Uterus (tissue), 4 donors: ENCODE data around the gene CRACDL. TPM values are rescaled to one million over a fixed set of nuclear protein-coding genes. Genes with fewer than 3 reads are reported as not detected.

ENCODE experiments used
- DNase-seq, 2 donors: peaks; one replicate each; pipeline ENCODE4 v3.0.0-alpha.2; 2019 to 2020
- H3K27ac ChIP-seq, 2 donors: fragments of 200-600 bp; sonication (generic); 1 replicate in 1 of 2; 2 replicates in 1 of 2; pipeline ENCODE4 v1.5.1; 2016 to 2018
- H3K27me3 ChIP-seq, 2 donors: fragments of 200-600 bp; sonication (generic); one replicate each; pipeline ENCODE4 v1.5.1; 2018 to 2019; ENCODE audit warnings: control low read depth in 1 of 2
- H3K36me3 ChIP-seq, 2 donors: fragments of 200-600 bp; sonication (generic); one replicate each; pipeline ENCODE4 v1.5.1; 2019; ENCODE audit warnings: control low read depth in 1 of 2
- H3K4me1 ChIP-seq, 2 donors: fragments of 200-600 bp; sonication (generic); one replicate each; pipeline ENCODE4 v1.5.1; 2018 to 2019; ENCODE audit warnings: control low read depth in 1 of 2
- H3K4me3 ChIP-seq, 2 donors: fragments of 200-600 bp; sonication (generic); 1 replicate in 1 of 2; 2 replicates in 1 of 2; pipeline ENCODE4 v1.5.1; 2018 to 2019; ENCODE audit warnings: mild to moderate bottlenecking in 1 of 2
- H3K9me3 ChIP-seq, 2 donors: fragments of 200-600 bp; sonication (generic); one replicate each; pipeline ENCODE4 v1.5.1; 2019; ENCODE audit warnings: control low read depth in 1 of 2
- POLR2A ChIP-seq, 2 donors: fragments of 450-650 bp; IDR thresholded peaks; one replicate each; pipeline ENCODE4 v1.6.1; 2016; ENCODE audit warnings: antibody characterized with exemption in 2 of 2, mild to moderate bottlenecking in 1 of 2, moderate library complexity in 1 of 2
- intact Hi-C: fragments of 100-400 bp; cut with DNase I; formaldehyde crosslinking; loops from one replicate; pipeline ENCODE4 v1.15.1; 2023; ENCODE audit warnings: low total_unique reads
- total RNA-seq, 4 donors: library from RNA; depleted of rRNA in 3 of 4; stranded (reverse); fragments of >200 nt in 3 of 4; gene quantifications; one replicate each; pipeline versions ENCODE4 v1.1.0 to v1.2.4, GENCODE V29; 2014 to 2023
- TF ChIP-seq, protein P1 (sequence below), 4 experiments: fragments of 200-600 bp in 2 of 4; fragments of 450-650 bp in 2 of 4; sonication (generic) in 2 of 4; IDR thresholded peaks; one replicate each; pipeline ENCODE4 v1.5.1; 2016 to 2019; ENCODE audit warnings: antibody characterized with exemption in 4 of 4, mild to moderate bottlenecking in 2 of 4, moderate library complexity in 1 of 4
- donor health status: DM: yes; HTN: yes; CAD: no.

Gene CRACDL
- total RNA-seq, 4 donors from 2014 or later, result 1.5 to 14.6 (median 6.1) TPM

DNA sequence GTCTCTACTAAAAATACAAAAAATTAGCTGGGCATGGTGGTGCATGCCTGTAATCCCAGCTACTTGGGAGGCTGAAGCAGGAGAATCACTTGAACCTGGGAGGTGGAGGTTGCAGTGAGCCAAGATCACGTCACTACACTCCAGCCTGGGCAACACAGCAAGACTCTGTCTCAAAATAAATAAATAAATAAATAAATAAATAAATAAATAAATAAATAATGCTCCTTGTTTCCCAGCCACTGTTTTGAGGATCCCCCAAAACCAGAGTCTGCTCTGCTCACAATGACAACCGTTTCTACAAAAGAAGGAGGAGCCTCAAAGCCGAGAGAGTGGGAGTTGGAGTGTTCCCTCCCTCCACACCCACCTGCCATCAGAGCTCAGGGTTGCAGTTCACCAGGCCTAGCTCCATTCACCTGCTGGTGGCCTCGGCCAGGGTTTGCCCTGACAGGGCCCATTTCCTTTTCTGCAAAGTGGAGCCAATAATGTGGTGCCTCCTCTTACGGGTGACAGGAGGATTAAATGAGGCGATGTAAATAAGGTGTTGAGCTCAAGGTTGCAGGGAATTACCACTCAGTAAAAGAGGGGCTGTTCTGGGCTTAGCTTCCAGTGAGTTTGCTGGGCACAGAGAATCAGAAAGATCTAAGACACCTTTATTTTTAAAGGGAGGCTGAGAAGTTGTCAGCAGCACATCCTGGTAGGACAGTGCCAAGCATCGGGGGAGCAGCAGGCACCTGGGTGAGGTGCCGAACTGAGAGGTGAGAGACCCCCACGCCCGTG, 25.5 kb downstream of the CRACDL start:
- no peak for TF ChIP-seq POLR2A (IDR thresholded peaks at IDR 0.05)
- TF ChIP-seq, protein P1, sequence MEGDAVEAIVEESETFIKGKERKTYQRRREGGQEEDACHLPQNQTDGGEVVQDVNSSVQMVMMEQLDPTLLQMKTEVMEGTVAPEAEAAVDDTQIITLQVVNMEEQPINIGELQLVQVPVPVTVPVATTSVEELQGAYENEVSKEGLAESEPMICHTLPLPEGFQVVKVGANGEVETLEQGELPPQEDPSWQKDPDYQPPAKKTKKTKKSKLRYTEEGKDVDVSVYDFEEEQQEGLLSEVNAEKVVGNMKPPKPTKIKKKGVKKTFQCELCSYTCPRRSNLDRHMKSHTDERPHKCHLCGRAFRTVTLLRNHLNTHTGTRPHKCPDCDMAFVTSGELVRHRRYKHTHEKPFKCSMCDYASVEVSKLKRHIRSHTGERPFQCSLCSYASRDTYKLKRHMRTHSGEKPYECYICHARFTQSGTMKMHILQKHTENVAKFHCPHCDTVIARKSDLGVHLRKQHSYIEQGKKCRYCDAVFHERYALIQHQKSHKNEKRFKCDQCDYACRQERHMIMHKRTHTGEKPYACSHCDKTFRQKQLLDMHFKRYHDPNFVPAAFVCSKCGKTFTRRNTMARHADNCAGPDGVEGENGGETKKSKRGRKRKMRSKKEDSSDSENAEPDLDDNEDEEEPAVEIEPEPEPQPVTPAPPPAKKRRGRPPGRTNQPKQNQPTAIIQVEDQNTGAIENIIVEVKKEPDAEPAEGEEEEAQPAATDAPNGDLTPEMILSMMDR (IDR thresholded peaks at IDR 0.05), result no peak
- H3K27ac ChIP-seq, result no peak overlapping the region

DNA sequence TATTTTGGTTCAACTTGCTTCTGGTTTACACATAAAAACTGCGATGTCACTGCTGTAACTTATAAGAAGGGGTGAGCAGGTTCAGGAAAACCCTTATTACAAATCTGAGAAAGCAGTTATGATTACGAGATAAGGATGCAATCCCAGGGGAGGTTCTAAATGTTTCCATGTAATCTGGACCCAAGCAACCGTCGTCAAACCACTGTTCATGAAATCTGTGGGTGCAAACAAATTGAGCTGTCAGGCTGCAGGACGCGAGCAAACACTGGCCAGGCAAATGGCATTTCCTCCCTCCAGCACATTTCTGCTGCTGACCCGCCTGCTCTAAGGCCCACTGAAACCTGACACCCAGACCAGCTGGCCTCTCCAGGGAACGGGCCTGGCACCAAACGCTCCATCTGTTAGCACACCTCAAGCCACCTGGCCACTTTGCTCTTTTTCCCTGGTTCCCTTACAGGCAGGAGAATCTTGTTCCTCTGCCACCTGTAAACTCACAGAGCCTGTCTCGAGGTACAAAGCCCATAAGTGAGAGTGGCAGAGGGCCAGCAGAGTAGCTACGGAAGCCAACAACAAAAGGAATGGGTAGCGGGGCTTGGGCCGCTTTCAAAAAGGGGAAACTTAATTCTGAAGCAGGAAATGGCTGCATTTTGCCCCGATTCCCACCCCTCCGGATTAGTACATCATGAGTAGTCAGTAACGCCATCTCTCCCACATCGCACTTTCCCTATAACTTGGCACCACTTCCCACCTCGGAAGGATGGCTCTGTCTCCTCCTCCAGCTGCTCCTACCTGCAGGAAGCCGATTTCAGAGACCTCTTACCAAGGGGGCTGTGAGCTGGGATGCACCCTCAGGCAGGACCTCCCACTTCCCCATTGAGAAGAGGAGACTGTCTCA, 26.5 kb downstream of the CRACDL start:
- no peak for DNase-seq
- Histone ChIP-seq H3K4me3 (no peak overlapping the region), H3K27ac (no peak overlapping the region), H3K9me3 (no peaks in the 10 kb centered on the region), H3K36me3 (no peaks in the 10 kb centered on the region), H3K27me3 (no peaks in the 10 kb centered on the region), H3K4me1 (no peaks in the 10 kb centered on the region)
- no peak for TF ChIP-seq POLR2A (IDR thresholded peaks at IDR 0.05)
- TF ChIP-seq, protein P1 (IDR thresholded peaks at IDR 0.05), result no peak
- intact Hi-C loops, result no loop called here

More for the DNA sequence above, 25.5 kb downstream of the CRACDL start:
- H3K27me3 ChIP-seq, result no peaks in the 10 kb centered on the region
- no peaks in the 10 kb centered on the region for H3K4me1 ChIP-seq
- no peaks in the 10 kb centered on the region for H3K9me3 ChIP-seq
- H3K4me3 ChIP-seq, result no peak overlapping the region
- intact Hi-C loops, result no loop called here
- DNase-seq, result no peak
- H3K36me3 ChIP-seq, result no peaks in the 10 kb centered on the region

DNA sequence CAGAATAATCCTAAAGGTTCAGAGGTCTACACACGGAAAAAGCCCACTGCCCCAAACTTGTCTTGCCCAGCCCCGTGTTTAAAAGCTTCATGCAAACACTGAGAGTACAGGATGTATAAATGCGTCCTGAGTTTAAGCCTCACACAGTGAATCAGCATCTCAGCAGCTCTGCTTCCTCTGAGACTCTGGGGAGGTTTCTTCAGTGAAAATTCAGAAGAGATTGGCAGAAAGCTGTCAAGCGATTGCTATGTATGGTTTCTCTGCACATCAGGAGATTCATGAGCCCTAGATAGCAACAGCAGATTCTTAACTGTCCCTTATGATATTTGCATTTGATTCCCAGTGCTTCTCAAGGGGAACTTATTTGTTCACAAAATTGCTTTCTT, 27.1 kb downstream of the CRACDL start:
- TF ChIP-seq POLR2A (IDR thresholded peaks at IDR 0.05), result no peak
- TF ChIP-seq, protein P1 (IDR thresholded peaks at IDR 0.05), result no peak
- no peaks in the 10 kb centered on the region for H3K27me3 ChIP-seq
- no peaks in the 10 kb centered on the region for H3K9me3 ChIP-seq
- intact Hi-C loops, result no loop called here
- H3K4me1 ChIP-seq, result no peaks in the 10 kb centered on the region
- H3K36me3 ChIP-seq, result no peaks in the 10 kb centered on the region
- no peak overlapping the region for H3K27ac ChIP-seq
- H3K4me3 ChIP-seq, result no peak overlapping the region
- DNase-seq, result no peak

DNA sequence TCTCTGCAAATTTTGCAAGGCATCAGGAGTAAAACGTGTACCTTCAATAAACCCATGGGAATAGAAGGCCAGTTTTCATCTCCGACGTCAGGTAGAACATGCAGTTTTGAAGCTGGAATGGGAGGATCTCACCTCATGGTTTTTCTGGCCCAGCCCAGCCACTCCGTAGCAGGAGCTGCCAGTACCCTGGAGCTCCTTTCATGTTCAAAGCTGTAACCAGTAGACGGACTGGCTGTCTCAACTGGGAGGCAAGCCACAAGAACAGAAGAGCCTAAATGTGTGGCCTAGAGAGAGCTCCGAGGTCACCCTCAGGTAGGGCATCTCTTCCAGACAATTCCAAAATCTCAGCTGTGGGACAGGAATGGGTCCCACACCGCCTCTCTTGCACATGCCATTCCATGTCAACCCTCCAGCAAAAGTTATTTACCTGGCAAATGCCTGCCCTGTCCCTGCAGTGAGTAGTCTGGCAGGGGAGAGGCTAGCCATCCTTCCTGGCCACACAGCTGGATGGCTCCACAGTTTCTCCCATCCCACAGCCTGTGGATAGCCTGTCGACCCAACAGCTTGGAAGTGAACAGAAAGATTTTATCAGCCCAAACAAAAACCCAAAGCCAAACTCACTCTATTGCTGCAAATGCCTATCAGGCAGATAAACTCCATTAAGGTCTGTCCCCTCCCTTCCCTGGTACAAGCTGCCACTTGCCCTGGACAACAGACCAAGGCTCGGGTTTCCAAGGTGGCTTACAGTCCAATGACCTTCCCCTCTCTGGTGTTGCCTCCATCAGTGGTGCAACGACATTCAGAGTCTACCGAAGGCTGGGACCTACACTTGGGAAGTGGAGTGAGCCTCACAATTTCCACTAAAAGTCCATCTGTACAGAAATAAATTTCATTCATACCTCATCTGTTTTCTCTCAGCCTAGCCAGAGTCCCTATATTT, 27.8 kb downstream of the CRACDL start:
- no peaks in the 10 kb centered on the region for H3K27me3 ChIP-seq
- no peaks in the 10 kb centered on the region for H3K9me3 ChIP-seq
- TF ChIP-seq, protein P1 (IDR thresholded peaks at IDR 0.05), result no peak
- no peak for TF ChIP-seq POLR2A (IDR thresholded peaks at IDR 0.05)
- no peak overlapping the region for H3K27ac ChIP-seq
- no peak overlapping the region for H3K4me3 ChIP-seq
- no peaks in the 10 kb centered on the region for H3K4me1 ChIP-seq
- H3K36me3 ChIP-seq, result no peaks in the 10 kb centered on the region
- intact Hi-C loops, result no loop called here
- DNase-seq, result no peak
